ENCODE results near the gene RECK.

The RECK gene

GRCh38 chr9:36140086-36141084, 103.7 kb downstream of the RECK start:
- no peak for DNase-seq

GRCh38 chr9:36141288-36141687, 104.6 kb downstream of the RECK start:
- DNase-seq: peak; percentile 50

- no peak for DNase-seq
These were observed 105.0 kb downstream of the RECK start for GRCh38 chr9:36141761-36142160.

- DNase-seq: no peak
These were observed 106.0 kb downstream of the RECK start for GRCh38 chr9:36142510-36143244.

GRCh38 chr9:36143245-36143641, 106.5 kb downstream of the RECK start:
- no peak for DNase-seq

- no peak for DNase-seq
These were observed 107.9 kb downstream of the RECK start for GRCh38 chr9:36144309-36145232.

GRCh38 chr9:36145970-36146369, 109.3 kb downstream of the RECK start:
- DNase-seq: no peak

GRCh38 chr9:36146651-36147050, 109.9 kb downstream of the RECK start:
- no peak for DNase-seq

GRCh38 chr9:36147441-36148175, 110.9 kb downstream of the RECK start:
- DNase-seq: no peak

GRCh38 chr9:36148311-36149051, 111.8 kb downstream of the RECK start:
- DNase-seq: peak; percentile 98

GRCh38 chr9:36149197-36149596, 112.5 kb downstream of the RECK start:
- peak; percentile 90 for DNase-seq

GRCh38 chr9:36150574-36151315, 114.0 kb downstream of the RECK start:
- DNase-seq: peak; percentile 41

GRCh38 chr9:36151316-36152210, 114.8 kb downstream of the RECK start:
- DNase-seq: peak; percentile 65

- no peak for DNase-seq
These were observed 116.2 kb downstream of the RECK start for GRCh38 chr9:36152741-36153438.

GRCh38 chr9:36153746-36154145, 117.0 kb downstream of the RECK start:
- no peak for DNase-seq

GRCh38 chr9:36154331-36154952, 117.7 kb downstream of the RECK start:
- DNase-seq: peak; percentile 44

GRCh38 chr9:36156116-36156515, 119.4 kb downstream of the RECK start:
- no peak for DNase-seq

- no peak for DNase-seq
These were observed 121.4 kb downstream of the RECK start for GRCh38 chr9:36158122-36158521.
